Naive B cell (primary cell): Measurements from ENCODE around the gene MAGED4B. TPM values are rescaled to one million over a fixed set of nuclear protein-coding genes. Genes with fewer than 3 reads are reported as not detected.
A peak's percentile ranks its signal among the peaks of the same experiment; 100 is the strongest.
"Not testable (repeated sequence)": the region's sequence is repeated elsewhere in the genome, so short reads cannot be mapped to it uniquely, and the experiment has no call there.

Source experiments
- ATAC-seq, 2 donors: fragments of 150-1000 bp; cut with Tn5 transposase; 2 replicates each; pipeline ENCODE4 v1.10.0; 2021; ENCODE audit warnings: low read depth in 2 of 2, mild to moderate bottlenecking in 2 of 2, moderate library complexity in 2 of 2
- DNase-seq: peaks from one replicate; pipeline ENCODE4 v3.0.0; 2022
- H3K27ac Mint-ChIP-seq, 6 donors: one replicate each; pipeline ENCODE4 v1.8.0; 2020 to 2022; ENCODE audit warnings: mild to moderate bottlenecking in 6 of 6, mixed read lengths in 6 of 6, moderate library complexity in 5 of 6, inconsistent platforms in 2 of 6
- H3K27me3 Mint-ChIP-seq, 3 donors: one replicate each; pipeline ENCODE4 v1.8.0; 2021 to 2022; ENCODE audit warnings: mixed read lengths in 3 of 3, mild to moderate bottlenecking in 1 of 3
- H3K36me3 Mint-ChIP-seq, 2 donors: one replicate each; pipeline ENCODE4 v1.8.0; 2020 to 2022; ENCODE audit warnings: mixed read lengths in 2 of 2, inconsistent platforms in 1 of 2, mild to moderate bottlenecking in 1 of 2
- H3K4me1 Mint-ChIP-seq, 3 donors: one replicate each; pipeline ENCODE4 v1.8.0; 2020 to 2022; ENCODE audit warnings: mixed read lengths in 3 of 3, inconsistent platforms in 1 of 3, mild to moderate bottlenecking in 1 of 3, moderate library complexity in 1 of 3
- H3K4me3 Mint-ChIP-seq, 8 donors: one replicate each; pipeline ENCODE4 v1.8.0; 2020 to 2022; ENCODE audit warnings: mild to moderate bottlenecking in 8 of 8, mixed read lengths in 8 of 8, moderate library complexity in 8 of 8, inconsistent platforms in 2 of 8
- H3K9me3 Mint-ChIP-seq, 7 donors: one replicate each; pipeline ENCODE4 v1.8.0; 2020 to 2022; ENCODE audit warnings: mixed read lengths in 7 of 7, mild to moderate bottlenecking in 5 of 7, inconsistent platforms in 2 of 7, moderate library complexity in 1 of 7
- polyA plus RNA-seq, 6 donors: library from polyadenylated mRNA; unstranded; fragments of 300-500 nt; fragmentation: Illumina TruSeq; gene quantifications; one replicate each; pipeline ENCODE4 v1.2.3, GENCODE V29; 2021; ENCODE audit warnings: low read depth in 6 of 6

The MAGED4B gene
- polyA plus RNA-seq: 10 to 100 TPM in 4 of 6 donors, 1 to 10 TPM in 2; 2.6 to 29.8 (median 16.8) TPM

GRCh38 chrX:52068666-52069640 is at the start of gene MAGED4B:
MAGED4B (minus strand) TSS chrX:52069183; CDS start chrX:52068172, 1,011 bp downstream.
- DNase-seq, H3K9me3 Mint-ChIP-seq, H3K36me3 Mint-ChIP-seq, H3K4me1 Mint-ChIP-seq, H3K4me3 Mint-ChIP-seq, H3K27me3 Mint-ChIP-seq, H3K27ac Mint-ChIP-seq: not testable (repeated sequence)
- ATAC-seq: peak; percentile 43 to 46

GRCh38 chrX:52118262-52118661 is 49.3 kb upstream of the MAGED4B start:
- no peak overlapping the region for H3K27ac Mint-ChIP-seq

GRCh38 chrX:52082578-52082977 is 13.6 kb upstream of the MAGED4B start:
- Mint-ChIP-seq H3K27ac (peak overlapping the region in 1 of 6 donors; percentile 13), H3K27me3 (peaks cover 0 to 6% (median 6%) of the 10 kb centered on the region in 3 donors), H3K4me1 (peaks cover 6 to 9% (median 7%) of the 10 kb centered on the region in 3 donors), H3K4me3 (peak overlapping the region in 1 of 8 donors; percentile 18), H3K36me3 (no peaks in the 10 kb centered on the region), H3K9me3 (peaks cover 0 to 17% (median 0%) of the 10 kb centered on the region in 7 donors)
- no peak for DNase-seq
- no peak for ATAC-seq

More at GRCh38 chrX:52118262-52118661, 49.3 kb upstream of the MAGED4B start:
- Mint-ChIP-seq H3K27me3 (peaks cover 0 to 10% (median 7%) of the 10 kb centered on the region in 3 donors), H3K4me1 (no peaks in the 10 kb centered on the region), H3K36me3 (no peaks in the 10 kb centered on the region), H3K9me3 (peaks cover 0 to 19% (median 2%) of the 10 kb centered on the region in 7 donors), H3K4me3 (peak overlapping the region in 1 of 8 donors; percentile 45)
- ATAC-seq: no peak
- no peak for DNase-seq

- H3K36me3 Mint-ChIP-seq: no peaks in the 10 kb centered on the region
- peak overlapping the region in 3 of 6 donors; percentile 15 to 65 (median 62) for H3K27ac Mint-ChIP-seq
- H3K4me1 Mint-ChIP-seq: peaks cover 7 to 10% (median 8%) of the 10 kb centered on the region in 3 donors
- H3K27me3 Mint-ChIP-seq: peaks cover 0 to 8% (median 0%) of the 10 kb centered on the region in 3 donors
- DNase-seq (no peak), ATAC-seq (peak in 1 of 2 donors; percentile 37)
- peaks cover 0 to 13% (median 0%) of the 10 kb centered on the region in 7 donors for H3K9me3 Mint-ChIP-seq
- H3K4me3 Mint-ChIP-seq: peak overlapping the region in 5 of 8 donors; percentile 4 to 78 (median 20)
These were observed 9.1 kb upstream of the MAGED4B start for GRCh38 chrX:52078131-52078530.

GRCh38 chrX:52042288-52042687 is 26.7 kb downstream of the MAGED4B start:
- H3K4me1 Mint-ChIP-seq, H3K36me3 Mint-ChIP-seq, ATAC-seq: not testable (repeated sequence)

GRCh38 chrX:52034211-52034610 is 34.8 kb downstream of the MAGED4B start:
- ATAC-seq: no peak
- Mint-ChIP-seq H3K27ac (no peak overlapping the region), H3K4me1 (no peaks in the 10 kb centered on the region), H3K36me3 (no peaks in the 10 kb centered on the region), H3K27me3 (peaks cover 0 to 51% (median 18%) of the 10 kb centered on the region in 3 donors), H3K4me3 (no peak overlapping the region), H3K9me3 (peaks cover 0 to 2% (median 0%) of the 10 kb centered on the region in 7 donors)
- DNase-seq: no peak

More at GRCh38 chrX:52042288-52042687, 26.7 kb downstream of the MAGED4B start:
- H3K9me3 Mint-ChIP-seq, DNase-seq, H3K27ac Mint-ChIP-seq, H3K4me3 Mint-ChIP-seq: not testable (repeated sequence)
- peaks cover 0 to 11% (median 5%) of the 10 kb centered on the region in 3 donors for H3K27me3 Mint-ChIP-seq

- Mint-ChIP-seq H3K4me1 (no peaks in the 10 kb centered on the region), H3K27ac (no peak overlapping the region), H3K9me3 (peaks cover 0 to 9% (median 2%) of the 10 kb centered on the region in 7 donors), H3K36me3 (no peaks in the 10 kb centered on the region), H3K4me3 (no peak overlapping the region), H3K27me3 (peaks cover 0 to 41% (median 14%) of the 10 kb centered on the region in 3 donors)
- ATAC-seq (no peak), DNase-seq (no peak)
These were observed 37.6 kb downstream of the MAGED4B start for GRCh38 chrX:52031371-52031770.

GRCh38 chrX:52015794-52016193 is 53.2 kb downstream of the MAGED4B start:
- peak overlapping the region in 6 of 8 donors; percentile 9 to 72 (median 52) for H3K4me3 Mint-ChIP-seq
- H3K9me3 Mint-ChIP-seq: peaks cover 0 to 16% (median 5%) of the 10 kb centered on the region in 7 donors
- no peaks in the 10 kb centered on the region for H3K36me3 Mint-ChIP-seq
- H3K27me3 Mint-ChIP-seq: no peaks in the 10 kb centered on the region
- ATAC-seq: no peak
- DNase-seq: no peak
- H3K27ac Mint-ChIP-seq: peak overlapping the region in 3 of 6 donors; percentile 16 to 73 (median 49)
- H3K4me1 Mint-ChIP-seq: peaks cover 16 to 29% (median 21%) of the 10 kb centered on the region in 3 donors

Other genes starting within 250 kb of the MAGED4B start
- gene MAGED1, start 175.6 kb downstream of the MAGED4B start, polyA plus RNA-seq: 10 to 100 TPM; 39.0 to 73.3 (median 58.1) TPM
- gene MAGED4, start 115.7 kb upstream of the MAGED4B start, polyA plus RNA-seq: 10 to 100 TPM in 3 of 6 donors, 1 to 10 TPM in 1, under 1 TPM in 2; 0.10 to 10.7 (median 9.0) TPM